SU-DHL-6 (cell line): Measurements from ENCODE around the gene MOV10.

Experiments used
- H2AFZ ChIP-seq: fragments of 200-600 bp; sonication (generic); 2 replicates; pipeline ENCODE4 v1.6.1; 2014; ENCODE audit warnings: low read depth, mild to moderate bottlenecking, moderate library complexity, mixed read lengths, antibody characterized with exemption, low read length; ENCODE audit not compliant: severe bottlenecking
- H3F3A ChIP-seq: fragments of 200-600 bp; shearing (Covaris generic); 2 replicates; pipeline ENCODE4 v1.6.0; 2016; ENCODE audit warnings: antibody characterized with exemption, mild to moderate bottlenecking; ENCODE audit not compliant: insufficient read depth
- H3K27ac ChIP-seq: fragments of 200-600 bp; sonication (generic); 2 replicates; pipeline ENCODE4 v1.5.1; 2016; ENCODE audit warnings: low read depth, mild to moderate bottlenecking, low read length, moderate library complexity, mixed read lengths
- H3K27me3 ChIP-seq: fragments of 200-600 bp; sonication (generic), shearing (Covaris generic); 2 replicates; pipeline ENCODE4 v1.6.0; 2014; ENCODE audit warnings: mild to moderate bottlenecking, low read length
- H3K36me3 ChIP-seq: fragments of 200-600 bp; sonication (generic); 2 replicates; pipeline ENCODE4 v1.6.1; 2014; ENCODE audit warnings: mild to moderate bottlenecking, low read length, mixed read lengths
- H3K4me2 ChIP-seq: fragments of 300-600, 200-600 bp; shearing (Covaris generic), sonication (generic); 2 replicates; pipeline ENCODE4 v1.6.0; 2014; ENCODE audit warnings: low read length, low read depth, mild to moderate bottlenecking; ENCODE audit not compliant: poor library complexity, severe bottlenecking
- H3K4me3 ChIP-seq: fragments of 200-600 bp; sonication (generic); 2 replicates; pipeline ENCODE4 v1.5.1; 2014; ENCODE audit warnings: antibody characterized with exemption, low read length, mild to moderate bottlenecking, mixed read lengths; ENCODE audit not compliant: insufficient read depth, poor library complexity, severe bottlenecking
- H3K79me2 ChIP-seq: fragments of 200-600 bp; sonication (generic); 2 replicates; pipeline ENCODE4 v1.6.1; 2014; ENCODE audit warnings: mild to moderate bottlenecking, low read length, moderate library complexity; ENCODE audit not compliant: insufficient read depth
- H3K9ac ChIP-seq: fragments of 200-600 bp; sonication (generic); 2 replicates; pipeline ENCODE4 v1.7.0; 2014; ENCODE audit warnings: mild to moderate bottlenecking, low read length
- H3K9me2 ChIP-seq: fragments of 200-600 bp; sonication (generic); replicated peaks from 2 replicates; pipeline ENCODE4 v1.6.1; 2014; ENCODE audit warnings: low read length; ENCODE audit not compliant: insufficient read depth
- H3K9me3 ChIP-seq: fragments of 200-600 bp; sonication (generic); 2 replicates; pipeline ENCODE4 v1.6.1; 2014; ENCODE audit warnings: low read length, mixed read lengths; ENCODE audit not compliant: insufficient read depth
- H4K20me1 ChIP-seq: fragments of 200-600 bp; sonication (generic); 2 replicates; pipeline ENCODE4 v1.6.1; 2014; ENCODE audit warnings: low read depth, mild to moderate bottlenecking, antibody characterized with exemption, low read length, moderate library complexity, mixed read lengths
- CTCF ChIP-seq: fragments of 200-600 bp; sonication (generic); IDR thresholded peaks from one replicate; pipeline ENCODE4 v1.5.1; 2017; ENCODE audit warnings: antibody characterized with exemption, mild to moderate bottlenecking, low read length, moderate library complexity; ENCODE audit not compliant: insufficient read depth, poor library complexity, severe bottlenecking
- EZH2phosphoT487 ChIP-seq: fragments of 200-600 bp; sonication (generic), shearing (Covaris generic); conservative IDR thresholded peaks from 2 replicates; pipeline ENCODE4 v1.6.1; 2018; ENCODE audit warnings: mild to moderate bottlenecking, antibody characterized with exemption, low read length, moderate library complexity, mixed read lengths

MOV10 gene

GRCh38 chr1:112698366-112699310 is 24.2 kb downstream of the MOV10 start:
- Histone ChIP-seq H3F3A (no peaks in the 10 kb centered on the region), H2AFZ (no peak overlapping the region), H3K9me2 (no peaks in the 10 kb centered on the region), H3K9me3 (no peaks in the 10 kb centered on the region), H3K4me2 (no peak overlapping the region), H4K20me1 (no peaks in the 10 kb centered on the region), H3K4me3 (no peak overlapping the region), H3K36me3 (no peaks in the 10 kb centered on the region), H3K9ac (no peak overlapping the region), H3K27ac (no peak overlapping the region), H3K27me3 (no peaks in the 10 kb centered on the region), H3K79me2 (no peaks in the 10 kb centered on the region)
- TF ChIP-seq CTCF (no peak), EZH2phosphoT487 (no peak)

- no peak for TF ChIP-seq CTCF
- no peak for TF ChIP-seq EZH2phosphoT487
- H3K4me2 ChIP-seq: no peak overlapping the region
- no peaks in the 10 kb centered on the region for H3F3A ChIP-seq
- no peaks in the 10 kb centered on the region for H3K79me2 ChIP-seq
- no peak overlapping the region for H3K9ac ChIP-seq
- H3K36me3 ChIP-seq: no peaks in the 10 kb centered on the region
- H3K4me3 ChIP-seq: no peak overlapping the region
- no peaks in the 10 kb centered on the region for H4K20me1 ChIP-seq
- H3K27ac ChIP-seq: no peak overlapping the region
- no peaks in the 10 kb centered on the region for H3K9me2 ChIP-seq
- no peaks in the 10 kb centered on the region for H3K27me3 ChIP-seq
- H2AFZ ChIP-seq: no peak overlapping the region
- no peaks in the 10 kb centered on the region for H3K9me3 ChIP-seq
Observed at GRCh38 chr1:112699425-112700144, 25.1 kb downstream of the MOV10 start.

- H3K9me2 ChIP-seq: no peaks in the 10 kb centered on the region
- H3K27me3 ChIP-seq: no peaks in the 10 kb centered on the region
- no peaks in the 10 kb centered on the region for H3K9me3 ChIP-seq
- no peak overlapping the region for H3K27ac ChIP-seq
- no peaks in the 10 kb centered on the region for H3F3A ChIP-seq
- no peak overlapping the region for H3K4me3 ChIP-seq
- no peaks in the 10 kb centered on the region for H3K36me3 ChIP-seq
- no peak overlapping the region for H3K9ac ChIP-seq
- TF ChIP-seq CTCF (no peak), EZH2phosphoT487 (no peak)
- no peaks in the 10 kb centered on the region for H4K20me1 ChIP-seq
- H2AFZ ChIP-seq: no peak overlapping the region
- no peaks in the 10 kb centered on the region for H3K79me2 ChIP-seq
- H3K4me2 ChIP-seq: no peak overlapping the region
Observed at GRCh38 chr1:112700290-112701226, 26.1 kb downstream of the MOV10 start.
